ENCODE measurements around the gene CDC42EP4. TPM values are rescaled to one million over a fixed set of nuclear protein-coding genes. Genes with fewer than 3 reads are reported as not detected.

CDC42EP4 gene
- 25.0 and 36.8 TPM in 2 replicates for total RNA-seq

- no peak for DNase-seq (ENCODE audit: extremely low read depth, low read depth, low spot score)
Measured at GRCh38 chr17:73311781-73312641, at the start of gene CDC42EP4. TSS of gene CDC42EP4 (minus strand) at chr17:73312001. CDS start at chr17:73286500, 25,501 bp downstream.

- no peak for DNase-seq (ENCODE audit: extremely low read depth, low read depth, low spot score)
Measured at GRCh38 chr17:73360961-73361761, 49.4 kb upstream of the CDC42EP4 start.

- DNase-seq (ENCODE audit: extremely low read depth, low read depth, low spot score) = no peak
Measured at GRCh38 chr17:73359987-73360410, 48.2 kb upstream of the CDC42EP4 start.

- DNase-seq (ENCODE audit: extremely low read depth, low read depth, low spot score) = no peak
Measured at GRCh38 chr17:73359352-73359751, 47.6 kb upstream of the CDC42EP4 start.

GRCh38 chr17:73358668-73359067 is 46.9 kb upstream of the CDC42EP4 start:
- no peak for DNase-seq (ENCODE audit: extremely low read depth, low read depth, low spot score)

GRCh38 chr17:73357981-73358380 is 46.2 kb upstream of the CDC42EP4 start:
- no peak for DNase-seq (ENCODE audit: extremely low read depth, low read depth, low spot score)

GRCh38 chr17:73357318-73357717 is 45.5 kb upstream of the CDC42EP4 start:
- no peak for DNase-seq (ENCODE audit: extremely low read depth, low read depth, low spot score)

GRCh38 chr17:73356561-73357170 is 44.9 kb upstream of the CDC42EP4 start:
- no peak for DNase-seq (ENCODE audit: extremely low read depth, low read depth, low spot score)

- DNase-seq (ENCODE audit: extremely low read depth, low read depth, low spot score) = no peak
Measured at GRCh38 chr17:73354423-73355284, 42.9 kb upstream of the CDC42EP4 start.

GRCh38 chr17:73352261-73352660 is 40.5 kb upstream of the CDC42EP4 start:
- DNase-seq (ENCODE audit: extremely low read depth, low read depth, low spot score) = no peak

GRCh38 chr17:73351764-73352163 is 40.0 kb upstream of the CDC42EP4 start:
- no peak for DNase-seq (ENCODE audit: extremely low read depth, low read depth, low spot score)

GRCh38 chr17:73350864-73351263 is 39.1 kb upstream of the CDC42EP4 start:
- no peak for DNase-seq (ENCODE audit: extremely low read depth, low read depth, low spot score)

GRCh38 chr17:73349647-73350046 is 37.8 kb upstream of the CDC42EP4 start:
- no peak for DNase-seq (ENCODE audit: extremely low read depth, low read depth, low spot score)

GRCh38 chr17:73349138-73349537 is 37.3 kb upstream of the CDC42EP4 start:
- DNase-seq (ENCODE audit: extremely low read depth, low read depth, low spot score) = no peak

- DNase-seq (ENCODE audit: extremely low read depth, low read depth, low spot score) = no peak
Measured at GRCh38 chr17:73348829-73349095, 37.0 kb upstream of the CDC42EP4 start.

GRCh38 chr17:73348018-73348828 is 36.4 kb upstream of the CDC42EP4 start:
- no peak for DNase-seq (ENCODE audit: extremely low read depth, low read depth, low spot score)

GRCh38 chr17:73347351-73347750 is 35.5 kb upstream of the CDC42EP4 start:
- no peak for DNase-seq (ENCODE audit: extremely low read depth, low read depth, low spot score)

GRCh38 chr17:73346501-73347162 is 34.8 kb upstream of the CDC42EP4 start:
- no peak for DNase-seq (ENCODE audit: extremely low read depth, low read depth, low spot score)

GRCh38 chr17:73343739-73344454 is 32.1 kb upstream of the CDC42EP4 start:
- DNase-seq (ENCODE audit: extremely low read depth, low read depth, low spot score) = no peak

Measured in glomerular endothelial cell (primary cell).